Gastrocnemius medialis (tissue), 4 donors: Measurements from ENCODE around the gene EPHA4.

ENCODE experiments used
- POLR2A ChIP-seq, 2 donors: fragments of 450-650 bp; IDR thresholded peaks; one replicate each; pipeline ENCODE4 v1.6.1; 2017; ENCODE audit warnings: antibody characterized with exemption in 2 of 2, mild to moderate bottlenecking in 2 of 2, moderate library complexity in 2 of 2
- TF ChIP-seq, protein P1 (sequence below), 5 experiments: fragments of 450-650 bp in 3 of 5; fragments of 200-600 bp in 2 of 5; sonication (generic) in 2 of 5; IDR thresholded peaks in 4 of 5; conservative IDR thresholded peaks in 1 of 5; 1 replicate in 4 of 5; 2 replicates in 1 of 5; pipeline ENCODE4 v1.5.1; 2016 to 2019; ENCODE audit warnings: antibody characterized with exemption in 5 of 5, mild to moderate bottlenecking in 3 of 5, moderate library complexity in 3 of 5

DNA sequence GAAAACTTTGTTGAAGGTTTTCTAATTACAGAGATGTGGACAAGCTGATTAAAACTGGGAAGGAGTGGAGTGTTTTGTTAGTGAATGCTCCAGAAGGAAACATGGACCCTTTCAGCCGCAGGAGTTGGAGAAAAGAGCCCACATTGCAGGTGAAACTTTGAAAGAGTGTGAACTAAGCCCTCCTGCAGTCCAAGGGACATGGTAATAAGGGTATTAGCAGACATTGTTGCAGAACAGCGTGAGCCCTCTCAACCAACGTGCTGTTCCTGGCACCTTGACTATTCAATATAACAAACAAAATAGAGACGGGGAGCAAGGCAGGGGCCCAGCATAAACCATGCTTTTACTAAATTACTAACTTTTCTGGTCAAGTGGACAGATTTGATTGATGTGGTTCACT is 122.7 kb downstream of the EPHA4 start:
- TF ChIP-seq, protein P1, sequence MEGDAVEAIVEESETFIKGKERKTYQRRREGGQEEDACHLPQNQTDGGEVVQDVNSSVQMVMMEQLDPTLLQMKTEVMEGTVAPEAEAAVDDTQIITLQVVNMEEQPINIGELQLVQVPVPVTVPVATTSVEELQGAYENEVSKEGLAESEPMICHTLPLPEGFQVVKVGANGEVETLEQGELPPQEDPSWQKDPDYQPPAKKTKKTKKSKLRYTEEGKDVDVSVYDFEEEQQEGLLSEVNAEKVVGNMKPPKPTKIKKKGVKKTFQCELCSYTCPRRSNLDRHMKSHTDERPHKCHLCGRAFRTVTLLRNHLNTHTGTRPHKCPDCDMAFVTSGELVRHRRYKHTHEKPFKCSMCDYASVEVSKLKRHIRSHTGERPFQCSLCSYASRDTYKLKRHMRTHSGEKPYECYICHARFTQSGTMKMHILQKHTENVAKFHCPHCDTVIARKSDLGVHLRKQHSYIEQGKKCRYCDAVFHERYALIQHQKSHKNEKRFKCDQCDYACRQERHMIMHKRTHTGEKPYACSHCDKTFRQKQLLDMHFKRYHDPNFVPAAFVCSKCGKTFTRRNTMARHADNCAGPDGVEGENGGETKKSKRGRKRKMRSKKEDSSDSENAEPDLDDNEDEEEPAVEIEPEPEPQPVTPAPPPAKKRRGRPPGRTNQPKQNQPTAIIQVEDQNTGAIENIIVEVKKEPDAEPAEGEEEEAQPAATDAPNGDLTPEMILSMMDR (IDR thresholded peaks at IDR 0.05 in 4 of 5, conservative IDR thresholded peaks at IDR 0.05 in 1 of 5): no peak
- TF ChIP-seq POLR2A (IDR thresholded peaks at IDR 0.05): no peak
